Astrocyte (in vitro differentiated cells and primary cell): ENCODE results near the gene ITPRID1. TPM values are rescaled to one million over a fixed set of nuclear protein-coding genes. Genes with fewer than 3 reads are reported as not detected.

Source experiments
- DNase-seq: peaks from one replicate; pipeline ENCODE4 v3.0.0-alpha.2; 2010; ENCODE audit warnings: low read depth
- FAIRE-seq: peaks from 2 replicates; lab custom pipeline; 2011; peaks lifted over from hg19 to GRCh38; lab: Jason Lieb, UNC
- H2AFZ ChIP-seq: 2 replicates; pipeline ENCODE4 v1.6.0; 2012; ENCODE audit warnings: low read depth, low read length, inconsistent platforms
- H3K27ac ChIP-seq: 2 replicates; pipeline ENCODE4 v1.5.1; 2011; ENCODE audit warnings: low read depth, low read length, inconsistent platforms
- H3K27me3 ChIP-seq: 2 replicates; pipeline ENCODE4 v1.6.0; 2011; ENCODE audit warnings: low read length, inconsistent platforms; ENCODE audit not compliant: insufficient read depth
- H3K36me3 ChIP-seq: 2 replicates; pipeline ENCODE4 v1.5.1; 2011; ENCODE audit warnings: low read length, inconsistent platforms; ENCODE audit not compliant: insufficient read depth
- H3K4me1 ChIP-seq: 2 replicates; pipeline ENCODE4 v1.5.1; 2011; ENCODE audit warnings: low read length, inconsistent platforms; ENCODE audit not compliant: insufficient read depth
- H3K4me2 ChIP-seq: 2 replicates; pipeline ENCODE4 v1.6.0; 2012; ENCODE audit warnings: low read length, inconsistent platforms
- H3K4me3 ChIP-seq: 2 replicates; pipeline ENCODE4 v1.5.1; 2011; ENCODE audit warnings: low read depth, mild to moderate bottlenecking, low read length, inconsistent platforms; ENCODE audit not compliant: insufficient read depth
- H3K79me2 ChIP-seq: 2 replicates; pipeline ENCODE4 v1.6.0; 2012; ENCODE audit warnings: mild to moderate bottlenecking, low read length, inconsistent platforms; ENCODE audit not compliant: insufficient read depth
- H3K9ac ChIP-seq: 2 replicates; pipeline ENCODE4 v1.6.0; 2012; ENCODE audit warnings: mild to moderate bottlenecking, low read length, inconsistent platforms
- H3K9me3 ChIP-seq: 2 replicates; pipeline ENCODE4 v1.5.1; 2012; ENCODE audit warnings: low read depth, mild to moderate bottlenecking, low read length, inconsistent platforms; ENCODE audit not compliant: insufficient read depth
- H4K20me1 ChIP-seq: 2 replicates; pipeline ENCODE4 v1.6.0; 2012; ENCODE audit warnings: low read length, inconsistent platforms; ENCODE audit not compliant: insufficient read depth
- H3K27ac Mint-ChIP-seq: one replicate; pipeline ENCODE4 v1.8.0; 2021; ENCODE audit warnings: mild to moderate bottlenecking, mixed read lengths; ENCODE audit not compliant: unreplicated experiment
- H3K27me3 Mint-ChIP-seq: one replicate; pipeline ENCODE4 v1.8.0; 2021; ENCODE audit warnings: low read depth, mixed read lengths; ENCODE audit not compliant: unreplicated experiment
- H3K36me3 Mint-ChIP-seq: one replicate; pipeline ENCODE4 v1.8.0; 2021; ENCODE audit warnings: low read depth, mixed read lengths; ENCODE audit not compliant: unreplicated experiment
- H3K4me1 Mint-ChIP-seq: one replicate; pipeline ENCODE4 v1.8.0; 2021; ENCODE audit warnings: low read depth, mixed read lengths; ENCODE audit not compliant: unreplicated experiment
- H3K4me3 Mint-ChIP-seq: one replicate; pipeline ENCODE4 v1.8.0; 2021; ENCODE audit warnings: mild to moderate bottlenecking, moderate library complexity, mixed read lengths; ENCODE audit not compliant: unreplicated experiment
- H3K9me3 Mint-ChIP-seq: one replicate; pipeline ENCODE4 v1.8.0; 2021; ENCODE audit warnings: mild to moderate bottlenecking, mixed read lengths; ENCODE audit not compliant: unreplicated experiment
- CTCF ChIP-seq: IDR thresholded peaks from 2 replicates; pipeline ENCODE4 v1.5.1; 2011; ENCODE audit warnings: low read depth, mild to moderate bottlenecking, inconsistent platforms, low read length, moderate library complexity; ENCODE audit not compliant: insufficient read depth
- EZH2 ChIP-seq: IDR thresholded peaks from 2 replicates; pipeline ENCODE4 v1.6.1; 2012; ENCODE audit warnings: mild to moderate bottlenecking, low read length, inconsistent platforms; ENCODE audit not compliant: insufficient read depth
- total RNA-seq: library from RNA; stranded (reverse); gene quantifications from 2 replicates; pipeline ENCODE4 v1.2.1, GENCODE V29; 2021

The ITPRID1 gene
- total RNA-seq, 1 donor from 2014 or later, result not detected

- Mint-ChIP-seq H3K27me3 (peaks cover 6% of the 10 kb centered on the region), H3K36me3 (no peaks in the 10 kb centered on the region), H3K4me1 (peaks cover 25% of the 10 kb centered on the region), H3K27ac (peak overlapping the region; percentile 79), H3K4me3 (no peak overlapping the region), H3K9me3 (no peaks in the 10 kb centered on the region)
- no peak overlapping the region for H3K9ac ChIP-seq
- no peaks in the 10 kb centered on the region for H3K27me3 ChIP-seq
- H3K4me2 ChIP-seq, result no peak overlapping the region
- TF ChIP-seq CTCF, result no peak
- TF ChIP-seq EZH2, result no peak
- H3K4me1 ChIP-seq, result no peaks in the 10 kb centered on the region
- H3K79me2 ChIP-seq, result no peaks in the 10 kb centered on the region
- no peak overlapping the region for H3K4me3 ChIP-seq
- no peak for FAIRE-seq
- H3K9me3 ChIP-seq, result no peaks in the 10 kb centered on the region
- no peaks in the 10 kb centered on the region for H4K20me1 ChIP-seq
- no peaks in the 10 kb centered on the region for H3K36me3 ChIP-seq
- no peak overlapping the region for H3K27ac ChIP-seq
- no peak for DNase-seq
- no peak overlapping the region for H2AFZ ChIP-seq
These were observed 37.7 kb upstream of the ITPRID1 start for GRCh38 chr7:31476073-31476745.

- Histone ChIP-seq H3K79me2 (no peaks in the 10 kb centered on the region), H4K20me1 (no peaks in the 10 kb centered on the region), H3K27me3 (no peaks in the 10 kb centered on the region), H3K4me2 (no peak overlapping the region), H3K9me3 (no peaks in the 10 kb centered on the region), H3K4me3 (no peak overlapping the region), H3K9ac (no peak overlapping the region), H3K36me3 (no peaks in the 10 kb centered on the region), H3K27ac (no peak overlapping the region), H3K4me1 (no peaks in the 10 kb centered on the region), H2AFZ (no peak overlapping the region)
- no peak for DNase-seq
- peaks cover 25% of the 10 kb centered on the region for H3K4me1 Mint-ChIP-seq
- no peaks in the 10 kb centered on the region for H3K36me3 Mint-ChIP-seq
- H3K9me3 Mint-ChIP-seq, result no peaks in the 10 kb centered on the region
- TF ChIP-seq EZH2, result no peak
- no peak for TF ChIP-seq CTCF
- FAIRE-seq, result no peak
- H3K27me3 Mint-ChIP-seq, result no peaks in the 10 kb centered on the region
- H3K27ac Mint-ChIP-seq, result no peak overlapping the region
- no peak overlapping the region for H3K4me3 Mint-ChIP-seq
These were observed 36.8 kb upstream of the ITPRID1 start for GRCh38 chr7:31476941-31477677.

GRCh38 chr7:31478018-31478417 is 35.9 kb upstream of the ITPRID1 start:
- no peak overlapping the region for H3K4me2 ChIP-seq

More at GRCh38 chr7:31478018-31478417, 35.9 kb upstream of the ITPRID1 start:
- Mint-ChIP-seq H3K4me3 (no peak overlapping the region), H3K9me3 (no peaks in the 10 kb centered on the region), H3K4me1 (peaks cover 25% of the 10 kb centered on the region), H3K27me3 (no peaks in the 10 kb centered on the region), H3K27ac (no peak overlapping the region), H3K36me3 (no peaks in the 10 kb centered on the region)
- DNase-seq, result peak; percentile 7
- no peak for TF ChIP-seq CTCF
- no peak for TF ChIP-seq EZH2
- Histone ChIP-seq H4K20me1 (no peaks in the 10 kb centered on the region), H3K27me3 (no peaks in the 10 kb centered on the region), H2AFZ (no peak overlapping the region), H3K79me2 (no peaks in the 10 kb centered on the region), H3K4me1 (no peaks in the 10 kb centered on the region), H3K4me3 (no peak overlapping the region), H3K27ac (no peak overlapping the region), H3K9ac (no peak overlapping the region), H3K9me3 (no peaks in the 10 kb centered on the region), H3K36me3 (no peaks in the 10 kb centered on the region)
- no peak for FAIRE-seq
